ENCODE measurements around the gene TUG1. TPM values are rescaled to one million over a fixed set of nuclear protein-coding genes. Genes with fewer than 3 reads are reported as not detected.

The TUG1 gene
- total RNA-seq, 8 experiments from 2014 or later, result 50.0 to 98.1 (median 76.4) TPM

GRCh38 chr22:30932661-30933060 lies 36.4 kb upstream of the TUG1 start:
- Histone ChIP-seq H3K27ac (no peak overlapping the region), H3K4me3 (no peak overlapping the region), H3K4me1 (replicated peaks in 1 of 2) (no peaks in the 10 kb centered on the region)
- in situ Hi-C loops (cut with MboI; ENCODE audit: low pct_unique_long_range_greater_than_20kb in 2 of 9, low sequenced_read_pairs in 9 of 9, unreplicated experiment in 9 of 9), result no loop called here
- ATAC-seq (replicated peaks in 6 of 8), result no peak
- WGBS, 10 experiments, result 89 to 100% (median 90%) methylated on average over 4 to 6 of the region's 16 CpGs; no CpG with 5 or more reads in 7 of the 10 experiments

GRCh38 chr22:30933457-30933856 lies 35.6 kb upstream of the TUG1 start:
- in situ Hi-C loops (cut with MboI; ENCODE audit: low pct_unique_long_range_greater_than_20kb in 2 of 9, low sequenced_read_pairs in 9 of 9, unreplicated experiment in 9 of 9), result no loop called here
- 40 to 100% (median 92%) methylated on average over 1 to 4 of the region's 7 CpGs; no CpG with 5 or more reads in 4 of the 10 experiments for WGBS, 10 experiments
- no peaks in the 10 kb centered on the region for H3K4me1 ChIP-seq (replicated peaks in 1 of 2)
- H3K27ac ChIP-seq, result no peak overlapping the region
- no peak overlapping the region for H3K4me3 ChIP-seq
- no peak for ATAC-seq (replicated peaks in 6 of 8)

- in situ Hi-C loops (cut with MboI; ENCODE audit: low pct_unique_long_range_greater_than_20kb in 2 of 9, low sequenced_read_pairs in 9 of 9, unreplicated experiment in 9 of 9), result no loop called here
- WGBS, 10 experiments, result 83 to 100% (median 100%) methylated on average over 1 to 4 of the region's 8 CpGs; no CpG with 5 or more reads in 3 of the 10 experiments
- no peak overlapping the region for H3K27ac ChIP-seq
- ATAC-seq (replicated peaks in 6 of 8), result no peak
- no peaks in the 10 kb centered on the region for H3K4me1 ChIP-seq (replicated peaks in 1 of 2)
- H3K4me3 ChIP-seq, result no peak overlapping the region
Observed at GRCh38 chr22:30934053-30934452, 35.0 kb upstream of the TUG1 start.

DNA sequence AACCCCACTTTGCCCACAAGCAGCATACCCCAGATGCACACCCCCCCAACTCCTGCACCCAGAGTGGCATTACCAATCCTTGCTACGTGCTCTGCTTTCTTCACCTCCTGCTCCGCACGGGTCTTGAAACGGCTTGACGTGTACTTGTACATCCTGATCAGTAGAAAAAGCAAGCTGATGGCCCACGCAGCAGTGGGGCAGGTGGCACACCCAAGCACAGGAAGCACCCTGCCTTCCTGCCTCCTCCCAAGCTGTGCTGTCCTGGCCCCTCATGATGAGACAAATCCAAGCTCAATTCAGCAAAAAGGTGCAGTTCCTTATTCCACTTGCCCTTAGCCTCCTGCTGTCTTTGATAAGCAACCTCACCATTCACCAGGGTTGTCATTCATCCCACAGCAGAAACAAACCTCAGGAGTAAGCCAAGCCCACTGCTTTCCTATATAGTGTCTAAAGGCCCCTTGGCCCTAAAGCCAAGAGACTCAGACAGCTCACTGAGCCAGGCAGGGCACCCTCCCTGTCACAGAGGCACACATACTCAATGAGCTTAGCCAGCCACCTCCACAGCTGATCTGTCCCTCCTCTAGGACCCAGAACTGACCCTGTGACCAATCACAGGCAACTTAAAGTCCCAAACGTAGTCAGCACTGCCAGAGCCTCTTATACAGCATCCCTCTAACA lies 28.2 kb upstream of the TUG1 start:
- Histone ChIP-seq H3K4me1 (replicated peaks in 1 of 2) (no peaks in the 10 kb centered on the region), H3K27ac (no peak overlapping the region), H3K4me3 (no peak overlapping the region)
- in situ Hi-C loops (cut with MboI; ENCODE audit: low pct_unique_long_range_greater_than_20kb in 2 of 9, low sequenced_read_pairs in 9 of 9, unreplicated experiment in 9 of 9), result loop anchor here in 1 of 9 experiments (10.0 kb wide), 1 partner anchor 144 kb away; the partner anchor contains the start of gene SMTN
- WGBS, 10 experiments, result 59 to 100% (median 88%) methylated on average over 1 to 5 of the region's 7 CpGs; no CpG with 5 or more reads in 5 of the 10 experiments
- no peak for ATAC-seq (replicated peaks in 6 of 8)

DNA sequence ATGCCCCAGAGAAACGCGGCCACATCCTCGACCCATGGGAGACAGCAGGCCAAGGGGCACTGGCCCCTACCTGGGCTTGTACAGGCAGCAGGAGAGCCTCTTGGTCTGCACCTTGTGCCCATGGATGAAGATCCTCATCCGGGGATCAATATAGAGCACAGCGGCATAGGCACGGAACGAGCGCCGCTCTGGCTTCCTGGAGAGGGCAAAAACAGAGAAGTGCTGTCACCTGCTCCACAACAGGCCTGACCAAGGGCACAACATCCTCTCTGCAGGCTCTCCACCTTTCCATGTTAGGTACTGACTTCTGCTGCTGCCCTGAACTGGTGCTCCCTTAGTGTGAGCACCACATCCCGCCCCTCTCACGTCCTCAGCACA lies 27.7 kb upstream of the TUG1 start:
- no peaks in the 10 kb centered on the region for H3K4me1 ChIP-seq (replicated peaks in 1 of 2)
- in situ Hi-C loops (cut with MboI; ENCODE audit: low pct_unique_long_range_greater_than_20kb in 2 of 9, low sequenced_read_pairs in 9 of 9, unreplicated experiment in 9 of 9), result loop anchor here in 1 of 9 experiments (10.0 kb wide), 1 partner anchor 143 kb away; the partner anchor contains the start of gene SMTN
- ATAC-seq (replicated peaks in 6 of 8), result no peak
- no peak overlapping the region for H3K4me3 ChIP-seq
- 82 to 100% (median 97%) methylated on average over 1 to 7 of the region's 11 CpGs; no CpG with 5 or more reads in 6 of the 10 experiments for WGBS, 10 experiments
- no peak overlapping the region for H3K27ac ChIP-seq

DNA sequence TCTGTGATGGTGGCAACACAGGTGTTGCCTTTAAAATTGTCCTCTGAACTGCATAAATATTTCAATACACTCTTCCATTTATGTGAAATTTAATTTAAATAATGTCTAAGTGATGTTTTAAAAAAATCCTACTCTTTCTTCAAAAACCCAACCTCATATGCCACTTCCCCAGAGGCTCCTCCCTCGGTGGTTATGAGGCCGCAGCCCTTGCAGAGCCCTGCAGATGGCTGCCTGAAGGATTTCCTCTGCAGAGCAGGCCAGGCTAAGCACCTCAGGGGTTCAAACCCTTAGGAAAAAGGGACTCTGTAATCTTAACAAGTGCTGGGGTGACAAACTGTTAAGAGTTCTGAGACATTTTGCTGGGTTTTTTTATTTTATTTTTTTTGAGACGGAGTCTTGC lies 25.7 kb upstream of the TUG1 start:
- WGBS, 10 experiments, result 80 to 100% (median 97%) methylated on average over 1 to 3 of the region's 3 CpGs; no CpG with 5 or more reads in 2 of the 10 experiments
- H3K27ac ChIP-seq, result no peak overlapping the region
- no peak for ATAC-seq (replicated peaks in 6 of 8)
- H3K4me1 ChIP-seq (replicated peaks in 1 of 2), result peaks cover 9 to 18% of the 10 kb centered on the region in 2 donors
- in situ Hi-C loops (cut with MboI; ENCODE audit: low pct_unique_long_range_greater_than_20kb in 2 of 9, low sequenced_read_pairs in 9 of 9, unreplicated experiment in 9 of 9), result loop anchor here in 1 of 9 experiments (10.0 kb wide), 1 partner anchor 141 kb away; the partner anchor contains the start of gene SMTN
- no peak overlapping the region for H3K4me3 ChIP-seq

DNA sequence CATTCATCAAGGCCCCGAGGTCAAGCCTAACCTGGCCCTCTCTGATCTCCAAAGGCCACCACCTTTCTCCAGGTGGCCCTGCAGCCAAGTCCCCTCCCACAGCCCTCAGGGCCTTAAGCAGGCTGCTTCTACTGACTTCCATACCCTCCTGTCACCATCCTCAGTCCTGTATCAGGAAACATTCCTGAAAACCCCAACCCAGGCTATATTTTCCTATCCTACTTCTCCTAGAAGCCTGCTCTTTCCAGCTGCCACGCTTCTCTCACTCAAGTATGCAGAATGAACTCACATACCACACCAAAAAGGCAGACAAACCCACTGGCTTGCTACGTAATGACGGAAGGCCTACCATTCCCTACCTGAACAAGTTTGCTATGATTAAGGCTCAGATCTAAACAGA lies 24.1 kb upstream of the TUG1 start:
- peaks cover 9 to 20% of the 10 kb centered on the region in 2 donors for H3K4me1 ChIP-seq (replicated peaks in 1 of 2)
- WGBS, 10 experiments, result 67 to 100% (median 100%) methylated on average over 1 to 4 of the region's 4 CpGs; no CpG with 5 or more reads in 1 of the 10 experiments
- no peak overlapping the region for H3K27ac ChIP-seq
- ATAC-seq (replicated peaks in 6 of 8), result no peak
- H3K4me3 ChIP-seq, result no peak overlapping the region
- in situ Hi-C loops (cut with MboI; ENCODE audit: low pct_unique_long_range_greater_than_20kb in 2 of 9, low sequenced_read_pairs in 9 of 9, unreplicated experiment in 9 of 9), result loop anchor here in 1 of 9 experiments (10.0 kb wide), 1 partner anchor 140 kb away; the partner anchor contains the start of gene SMTN

GRCh38 chr22:30945653-30946052 lies 23.4 kb upstream of the TUG1 start:
- peaks cover 9 to 20% of the 10 kb centered on the region in 2 donors for H3K4me1 ChIP-seq (replicated peaks in 1 of 2)
- ATAC-seq (replicated peaks in 6 of 8), result no peak
- no peak overlapping the region for H3K27ac ChIP-seq
- H3K4me3 ChIP-seq, result no peak overlapping the region
- WGBS, 10 experiments, result 60 to 100% (median 92%) methylated on average over 1 to 2 of the region's 2 CpGs; no CpG with 5 or more reads in 4 of the 10 experiments
- in situ Hi-C loops (cut with MboI; ENCODE audit: low pct_unique_long_range_greater_than_20kb in 2 of 9, low sequenced_read_pairs in 9 of 9, unreplicated experiment in 9 of 9), result loop anchor here in 1 of 9 experiments (10.0 kb wide), 1 partner anchor 139 kb away; the partner anchor contains the start of gene SMTN

GRCh38 chr22:30946354-30946753 lies 22.7 kb upstream of the TUG1 start:
- H3K27ac ChIP-seq, result no peak overlapping the region
- in situ Hi-C loops (cut with MboI; ENCODE audit: low pct_unique_long_range_greater_than_20kb in 2 of 9, low sequenced_read_pairs in 9 of 9, unreplicated experiment in 9 of 9), result loop anchor here in 1 of 9 experiments (10.0 kb wide), 1 partner anchor 138 kb away; the partner anchor contains the start of gene SMTN
- 80 to 100% (median 97%) methylated on average over 1 to 7 of the region's 7 CpGs; no CpG with 5 or more reads in 2 of the 10 experiments for WGBS, 10 experiments
- no peak overlapping the region for H3K4me3 ChIP-seq
- ATAC-seq (replicated peaks in 6 of 8), result no peak
- H3K4me1 ChIP-seq (replicated peaks in 1 of 2), result peaks cover 9 to 20% of the 10 kb centered on the region in 2 donors

DNA sequence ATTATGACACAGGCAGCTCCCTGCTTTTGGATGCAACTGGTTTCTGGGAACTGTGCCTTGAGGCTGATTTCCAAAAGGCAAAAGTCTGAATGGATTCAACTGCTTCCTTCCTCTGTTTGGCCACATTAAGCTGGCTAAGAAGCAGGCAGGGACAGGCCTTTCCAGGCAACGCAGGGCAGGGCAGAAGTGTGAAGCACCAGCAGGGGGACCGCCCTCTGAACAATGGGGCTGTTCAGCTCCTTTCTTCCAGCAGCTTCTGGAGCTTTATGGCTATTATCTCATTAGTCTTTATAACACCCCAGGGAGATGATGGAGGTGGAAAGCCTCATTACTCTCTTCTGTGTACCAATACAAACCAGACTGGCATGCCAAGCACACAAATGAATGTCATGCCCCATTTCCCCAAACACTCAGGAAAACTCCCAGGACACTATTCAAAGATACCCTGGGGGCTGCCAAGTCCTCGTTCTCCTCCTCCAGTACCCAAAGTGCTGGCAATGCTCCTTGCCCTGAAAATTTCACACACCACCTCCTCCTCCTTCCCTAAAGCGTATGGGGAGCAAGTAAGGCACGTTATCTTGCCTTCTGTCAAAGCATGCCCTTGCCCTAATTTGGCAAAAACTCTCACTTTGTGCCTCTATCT lies 21.8 kb upstream of the TUG1 start:
- 31 to 100% (median 69%) methylated on average over 1 to 4 of the region's 5 CpGs; no CpG with 5 or more reads in 1 of the 10 experiments for WGBS, 10 experiments
- peak in 7 of 8 experiments; percentile 73 to 95 (median 93) for ATAC-seq (replicated peaks in 6 of 8)
- Histone ChIP-seq H3K27ac (peak overlapping the region in 1 of 2 donors; percentile 18), H3K4me1 (replicated peaks in 1 of 2) (peaks cover 9 to 20% of the 10 kb centered on the region in 2 donors), H3K4me3 (no peak overlapping the region)
- in situ Hi-C loops (cut with MboI; ENCODE audit: low pct_unique_long_range_greater_than_20kb in 2 of 9, low sequenced_read_pairs in 9 of 9, unreplicated experiment in 9 of 9), result loop anchor here in 1 of 9 experiments (10.0 kb wide), 1 partner anchor 138 kb away; the partner anchor contains the start of gene SMTN

DNA sequence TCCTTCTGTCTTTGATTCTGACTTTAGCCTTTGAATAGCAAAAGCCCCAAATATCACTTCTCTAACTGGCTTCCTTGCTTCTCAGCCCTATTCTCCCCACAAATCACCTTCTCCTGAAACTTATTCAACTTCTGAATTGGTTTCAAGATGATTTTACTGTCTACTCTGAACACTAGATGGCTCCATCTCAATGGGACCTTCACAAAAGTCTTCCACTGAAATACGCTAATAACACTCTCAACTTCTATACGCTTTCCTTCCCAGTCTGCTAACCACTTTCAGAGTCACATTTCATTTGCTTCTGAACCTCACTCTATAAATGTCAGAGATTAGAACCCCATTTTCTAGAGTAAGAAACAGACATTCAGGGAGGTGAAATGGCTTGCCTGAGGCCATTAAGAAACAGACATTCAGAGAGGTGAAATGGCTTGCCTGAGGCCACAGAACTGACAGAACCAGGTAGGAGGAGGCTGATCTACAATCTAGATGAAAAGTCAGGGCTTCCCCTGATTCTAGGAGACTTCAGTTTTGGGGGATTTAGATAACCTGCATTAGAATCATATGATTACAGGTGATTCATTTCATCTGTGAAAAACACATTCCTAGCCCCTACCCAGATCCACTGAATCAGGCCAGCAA lies 21.1 kb upstream of the TUG1 start:
- in situ Hi-C loops (cut with MboI; ENCODE audit: low pct_unique_long_range_greater_than_20kb in 2 of 9, low sequenced_read_pairs in 9 of 9, unreplicated experiment in 9 of 9), result loop anchor here in 1 of 9 experiments (10.0 kb wide), 1 partner anchor 137 kb away; the partner anchor contains the start of gene SMTN

GRCh38 chr22:30948930-30949342 lies 20.1 kb upstream of the TUG1 start:
- ATAC-seq (replicated peaks in 6 of 8), result peak in 1 of 8 experiments; percentile 17
- in situ Hi-C loops (cut with MboI; ENCODE audit: low pct_unique_long_range_greater_than_20kb in 2 of 9, low sequenced_read_pairs in 9 of 9, unreplicated experiment in 9 of 9), result loop anchor here in 1 of 9 experiments (10.0 kb wide), 1 partner anchor 136 kb away; the partner anchor contains the start of gene SMTN
- H3K27ac ChIP-seq, result no peak overlapping the region
- H3K4me1 ChIP-seq (replicated peaks in 1 of 2), result peaks cover 9 to 20% of the 10 kb centered on the region in 2 donors
- WGBS, 10 experiments, result 0 to 100% (median 85%) methylated on average over 1 to 3 of the region's 3 CpGs; no CpG with 5 or more reads in 3 of the 10 experiments
- no peak overlapping the region for H3K4me3 ChIP-seq

More for the DNA sequence above, 21.1 kb upstream of the TUG1 start:
- H3K27ac ChIP-seq, result no peak overlapping the region
- peak in 7 of 8 experiments; percentile 30 to 50 (median 38) for ATAC-seq (replicated peaks in 6 of 8)
- WGBS, 10 experiments, result 47 to 100% (median 59%) methylated on average over 1 to 2 of the region's 2 CpGs; no CpG with 5 or more reads in 4 of the 10 experiments
- H3K4me1 ChIP-seq (replicated peaks in 1 of 2), result peaks cover 9 to 20% of the 10 kb centered on the region in 2 donors
- H3K4me3 ChIP-seq, result no peak overlapping the region

Measured in motor neuron (in vitro differentiated cells).